ENCODE measurements around the gene QRFP.

QRFP gene

GRCh38 chr9:130872508-130872907 lies 24.1 kb downstream of the QRFP start:
- DNase-seq (ENCODE audit: low read depth in 3 of 3, low spot score in 1 of 3), result no peak

- DNase-seq (ENCODE audit: low read depth in 3 of 3, low spot score in 1 of 3), result no peak
Observed at GRCh38 chr9:130872093-130872492, 24.5 kb downstream of the QRFP start.

- DNase-seq (ENCODE audit: low read depth in 3 of 3, low spot score in 1 of 3), result no peak
Observed at GRCh38 chr9:130871395-130872062, 25.1 kb downstream of the QRFP start.

- no peak for DNase-seq (ENCODE audit: low read depth in 3 of 3, low spot score in 1 of 3)
Observed at GRCh38 chr9:130870491-130871381, 25.9 kb downstream of the QRFP start.

GRCh38 chr9:130869250-130869649 lies 27.4 kb downstream of the QRFP start:
- no peak for DNase-seq (ENCODE audit: low read depth in 3 of 3, low spot score in 1 of 3)

- DNase-seq (ENCODE audit: low read depth in 3 of 3, low spot score in 1 of 3), result no peak
Observed at GRCh38 chr9:130868230-130868629, 28.4 kb downstream of the QRFP start.

GRCh38 chr9:130867556-130867955 lies 29.1 kb downstream of the QRFP start:
- DNase-seq (ENCODE audit: low read depth in 3 of 3, low spot score in 1 of 3), result no peak

- DNase-seq (ENCODE audit: low read depth in 3 of 3, low spot score in 1 of 3), result peak in 1 of 3 donors; percentile 23
Observed at GRCh38 chr9:130866474-130866965, 30.1 kb downstream of the QRFP start.

- DNase-seq (ENCODE audit: low read depth in 3 of 3, low spot score in 1 of 3), result no peak
Observed at GRCh38 chr9:130865921-130866320, 30.7 kb downstream of the QRFP start.

GRCh38 chr9:130864541-130864940 lies 32.1 kb downstream of the QRFP start:
- DNase-seq (ENCODE audit: low read depth in 3 of 3, low spot score in 1 of 3), result no peak

- DNase-seq (ENCODE audit: low read depth in 3 of 3, low spot score in 1 of 3), result no peak
Observed at GRCh38 chr9:130862747-130863146, 33.9 kb downstream of the QRFP start.

GRCh38 chr9:130862217-130862616 lies 34.4 kb downstream of the QRFP start:
- DNase-seq (ENCODE audit: low read depth in 3 of 3, low spot score in 1 of 3), result no peak

GRCh38 chr9:130861372-130862180 lies 35.0 kb downstream of the QRFP start:
- no peak for DNase-seq (ENCODE audit: low read depth in 3 of 3, low spot score in 1 of 3)

- DNase-seq (ENCODE audit: low read depth in 3 of 3, low spot score in 1 of 3), result no peak
Observed at GRCh38 chr9:130860458-130861316, 35.9 kb downstream of the QRFP start.

GRCh38 chr9:130858739-130859705 lies 37.6 kb downstream of the QRFP start:
- DNase-seq (ENCODE audit: low read depth in 3 of 3, low spot score in 1 of 3), result no peak

- no peak for DNase-seq (ENCODE audit: low read depth in 3 of 3, low spot score in 1 of 3)
Observed at GRCh38 chr9:130857864-130858738, 38.5 kb downstream of the QRFP start.

- no peak for DNase-seq (ENCODE audit: low read depth in 3 of 3, low spot score in 1 of 3)
Observed at GRCh38 chr9:130856474-130856873, 40.1 kb downstream of the QRFP start.

GRCh38 chr9:130854835-130855234 lies 41.8 kb downstream of the QRFP start:
- DNase-seq (ENCODE audit: low read depth in 3 of 3, low spot score in 1 of 3), result no peak
